Measurements from ENCODE around the gene KCNQ1.

KCNQ1 gene

DNA sequence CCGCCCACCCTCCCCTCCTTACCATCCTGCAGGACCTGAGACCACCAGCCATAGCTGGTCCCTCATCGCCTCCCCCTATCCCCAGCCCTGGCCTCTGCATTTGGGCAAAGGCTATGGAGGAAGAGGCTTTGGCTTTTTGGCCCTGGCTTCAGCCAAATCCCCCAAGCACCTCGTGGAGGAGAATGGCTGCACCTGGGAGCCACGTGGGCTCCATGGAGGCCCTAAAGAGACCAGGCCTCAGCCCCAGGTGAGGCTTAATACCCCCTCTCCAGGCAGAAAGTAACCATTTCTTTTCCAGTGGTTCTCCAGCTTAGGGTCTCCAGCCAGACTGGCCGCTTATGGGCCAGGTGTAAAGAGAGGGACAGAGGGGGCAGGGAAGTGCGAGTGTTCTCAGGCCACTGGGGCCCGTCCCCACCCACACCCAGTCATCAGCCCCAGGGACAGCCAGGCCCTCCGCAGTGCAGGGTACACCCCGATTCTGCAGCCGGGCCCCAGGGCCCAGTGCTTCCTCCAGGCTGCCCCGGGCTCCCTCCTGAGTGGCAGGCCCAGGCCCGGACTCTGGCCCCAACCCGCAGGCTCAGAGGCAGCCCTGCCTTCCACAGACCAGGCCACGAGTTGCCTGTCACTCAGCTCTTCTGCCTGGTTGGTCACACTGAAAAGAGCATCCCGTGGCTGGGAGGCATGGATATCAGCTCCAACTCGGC lies 414.3 kb downstream of the KCNQ1 start:
- no peak for DNase-seq

DNA sequence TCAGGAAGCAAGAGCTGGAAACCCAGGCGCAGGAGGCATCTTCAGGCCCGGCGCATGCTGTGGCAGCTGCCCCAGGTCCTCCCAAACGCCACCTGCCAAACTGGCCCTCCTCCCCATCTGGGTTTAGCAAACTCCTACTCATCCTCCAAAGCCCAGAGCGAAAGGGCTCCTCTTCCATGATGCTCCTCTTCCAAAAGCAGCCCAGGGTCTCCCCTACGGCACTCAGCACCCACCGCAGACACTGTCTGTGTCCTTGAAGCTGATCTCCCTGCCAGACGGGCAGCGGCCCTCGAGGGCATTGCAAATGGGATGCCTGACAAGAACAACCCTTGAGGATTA lies 414.9 kb downstream of the KCNQ1 start:
- DNase-seq = no peak

DNA sequence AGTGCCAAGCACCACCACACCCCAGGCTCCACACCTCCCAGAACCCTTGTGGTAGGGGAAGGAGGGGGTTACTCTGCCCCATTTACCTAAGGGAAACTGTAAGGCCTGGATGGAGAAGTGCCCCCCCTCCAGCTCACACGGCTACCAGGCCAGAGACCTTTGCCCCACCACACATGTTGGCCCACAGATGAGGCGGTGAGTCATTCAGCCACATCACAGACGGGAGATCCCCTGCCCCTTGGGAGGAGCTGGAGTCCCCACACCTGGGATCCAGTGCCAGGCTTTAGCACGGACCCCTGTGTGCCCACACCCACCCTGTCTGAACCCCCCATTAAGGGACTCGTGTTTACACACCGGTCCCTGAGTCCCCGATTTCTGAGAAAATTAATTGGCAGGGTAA lies 415.8 kb downstream of the KCNQ1 start:
- no peak for DNase-seq

DNA sequence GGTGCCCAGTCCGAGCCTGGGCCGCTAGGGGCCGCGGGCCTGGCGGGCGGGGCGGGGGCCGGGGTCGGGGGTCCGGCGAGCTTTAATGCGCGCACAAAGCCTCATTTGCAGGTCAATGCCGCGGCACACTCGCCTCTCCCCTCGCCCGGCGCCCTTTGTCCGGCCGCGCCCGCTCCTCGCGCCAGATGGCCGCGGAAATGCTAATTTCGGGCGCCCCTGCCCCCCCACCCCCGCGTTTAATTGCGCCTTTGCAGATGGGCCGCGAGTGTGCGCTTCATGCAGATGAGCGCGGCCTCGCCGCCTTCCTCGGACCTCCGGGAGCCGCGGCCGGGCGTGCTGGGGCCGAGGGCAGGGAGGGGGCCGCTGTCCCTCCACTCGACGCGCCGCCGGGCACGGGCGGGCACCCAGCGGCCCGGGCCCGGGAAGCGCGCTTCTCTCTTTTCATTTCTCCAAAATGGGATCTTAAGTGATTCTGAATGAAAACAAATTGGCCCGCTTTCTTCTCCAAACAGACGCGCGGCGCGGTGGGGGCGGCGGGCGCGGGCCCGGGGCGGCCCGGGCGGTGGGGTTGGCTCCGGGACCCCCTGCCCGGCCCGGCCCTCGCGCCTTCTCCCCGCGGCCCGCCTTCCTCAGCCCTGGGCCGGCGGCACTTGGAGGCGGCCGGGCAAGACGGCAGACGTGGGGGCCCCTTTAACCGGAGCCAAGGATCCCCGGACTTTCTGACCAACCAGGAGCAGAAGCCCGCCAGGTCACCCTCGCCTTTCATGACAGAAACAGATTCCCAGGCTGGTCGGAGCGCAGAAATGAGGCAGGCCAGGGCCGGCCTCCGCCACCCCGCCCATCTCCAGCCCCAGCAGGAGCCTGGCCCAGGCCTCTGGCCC lies 417.8 kb downstream of the KCNQ1 start:
- no peak for DNase-seq

DNA sequence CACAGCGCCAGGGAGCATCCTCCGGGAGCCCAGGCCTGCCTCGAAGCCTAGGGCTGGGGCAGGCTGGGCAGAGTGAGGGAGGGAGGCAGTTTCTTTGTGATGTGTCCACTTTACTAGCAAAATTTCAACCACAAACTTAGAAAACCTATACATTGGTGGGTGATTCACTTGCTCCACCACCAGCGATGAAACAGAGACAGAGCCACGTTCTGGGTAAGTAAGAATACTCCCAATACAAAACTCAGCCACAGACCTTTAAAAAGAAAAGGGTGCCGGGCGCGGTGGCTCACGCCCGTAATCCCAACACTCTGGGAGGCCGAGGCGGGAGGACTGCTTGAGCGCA lies 418.4 kb downstream of the KCNQ1 start:
- DNase-seq = no peak

DNA sequence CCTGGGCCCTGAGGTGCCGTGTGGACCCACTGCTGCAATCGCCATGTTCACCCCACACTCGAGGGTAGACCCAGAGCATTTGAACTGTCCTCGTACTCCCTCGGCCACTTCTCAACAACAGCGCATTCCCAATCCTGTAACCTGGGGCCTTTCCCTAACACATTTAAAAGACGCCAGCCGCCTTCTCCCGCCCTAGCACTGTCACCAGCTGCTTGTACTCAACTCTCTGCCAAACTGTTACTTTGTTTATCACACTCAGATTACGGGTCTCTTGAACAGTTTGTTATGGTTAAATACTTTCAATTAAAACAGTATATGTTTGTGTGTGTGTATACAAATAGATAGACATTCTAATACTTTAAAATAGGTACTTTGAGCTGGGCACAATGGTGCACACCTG lies 420.1 kb downstream of the KCNQ1 start:
- DNase-seq = no peak

DNA sequence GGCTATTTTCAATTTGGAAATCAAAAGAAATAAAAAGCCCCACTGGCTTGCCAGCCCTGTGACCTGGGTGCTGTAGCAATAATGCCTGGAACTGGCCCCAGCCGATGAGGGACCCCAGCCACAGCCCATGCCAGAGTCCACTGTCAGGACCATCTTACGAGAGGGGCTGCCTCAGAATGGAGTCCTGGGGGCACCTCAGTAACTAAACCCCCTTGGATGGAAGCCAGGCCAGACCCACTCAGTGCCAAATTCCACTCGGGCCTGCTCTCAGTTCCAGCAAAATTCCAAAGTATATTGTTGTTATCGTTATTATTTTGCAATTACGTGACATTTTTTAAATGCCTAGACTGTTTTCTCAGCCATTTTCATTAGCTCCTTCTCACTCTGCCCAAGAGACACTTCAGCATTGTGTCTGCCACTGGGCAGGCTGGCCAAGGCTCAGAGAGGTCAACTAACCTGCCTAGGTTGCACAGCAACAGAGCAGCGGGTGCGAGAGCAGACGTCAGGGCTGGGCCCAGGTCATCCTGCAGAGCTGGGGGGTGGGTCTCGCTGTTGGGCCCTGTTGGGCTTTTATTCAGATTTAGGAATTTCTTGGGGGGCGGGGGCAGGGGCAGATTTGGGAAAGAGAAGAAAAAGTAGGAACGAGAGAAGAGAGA lies 421.2 kb downstream of the KCNQ1 start:
- no peak for DNase-seq

DNA sequence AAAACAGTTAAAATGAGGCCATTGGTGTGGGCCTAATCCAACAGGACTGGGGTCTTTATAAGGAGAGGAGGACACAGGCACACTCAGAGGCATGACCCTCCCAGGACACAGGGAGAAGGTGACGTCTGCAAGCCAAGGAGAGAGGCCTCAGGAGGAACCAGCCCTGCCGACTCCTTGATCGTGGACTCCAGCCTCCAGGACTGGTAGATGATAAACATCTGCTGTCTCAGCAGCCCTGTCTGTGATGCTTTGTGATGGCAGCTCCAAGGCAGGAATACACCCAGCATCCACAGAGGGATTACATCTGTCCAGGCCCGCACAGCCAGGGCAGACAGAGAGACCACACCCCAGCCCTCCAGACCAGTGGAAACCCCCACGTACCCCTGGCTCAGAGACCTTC lies 422.3 kb downstream of the KCNQ1 start:
- DNase-seq = no peak

DNA sequence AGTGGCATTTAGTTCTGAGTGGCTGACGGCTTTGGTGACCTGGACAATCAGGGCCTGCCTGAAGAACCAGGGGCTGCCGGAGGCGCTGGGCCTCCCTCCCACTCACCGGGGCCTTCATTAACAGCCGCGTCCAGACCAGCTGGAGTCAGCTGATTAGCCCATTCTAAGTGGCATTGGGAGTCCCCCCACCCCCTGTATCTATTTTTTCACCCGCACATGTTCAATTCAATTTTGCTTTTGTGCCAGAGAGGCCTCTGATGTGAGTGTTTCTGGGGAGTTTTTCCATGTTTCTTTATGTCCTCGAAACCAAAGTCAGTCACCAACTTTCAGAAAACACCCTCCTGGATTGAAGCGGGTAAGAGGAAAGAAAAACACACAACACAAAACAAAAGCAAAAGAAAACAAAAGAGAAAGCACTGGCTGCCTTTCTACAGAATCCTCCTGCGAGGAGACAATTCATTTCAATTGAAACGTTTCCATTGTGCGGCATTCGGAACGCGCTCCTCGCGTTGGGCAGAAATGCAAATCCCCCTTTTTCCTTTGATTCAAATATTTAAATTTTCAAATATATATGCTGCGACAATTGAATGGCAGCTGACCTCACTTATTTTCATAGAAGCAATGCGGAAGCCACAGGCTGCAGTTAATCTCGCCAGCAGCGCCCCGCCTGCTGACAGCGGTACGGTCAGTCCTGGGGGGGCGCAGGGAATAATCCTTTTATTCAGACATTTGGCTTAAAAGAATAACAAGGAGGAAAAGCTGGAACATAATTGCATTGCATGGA lies 423.1 kb downstream of the KCNQ1 start:
- DNase-seq = no peak

DNA sequence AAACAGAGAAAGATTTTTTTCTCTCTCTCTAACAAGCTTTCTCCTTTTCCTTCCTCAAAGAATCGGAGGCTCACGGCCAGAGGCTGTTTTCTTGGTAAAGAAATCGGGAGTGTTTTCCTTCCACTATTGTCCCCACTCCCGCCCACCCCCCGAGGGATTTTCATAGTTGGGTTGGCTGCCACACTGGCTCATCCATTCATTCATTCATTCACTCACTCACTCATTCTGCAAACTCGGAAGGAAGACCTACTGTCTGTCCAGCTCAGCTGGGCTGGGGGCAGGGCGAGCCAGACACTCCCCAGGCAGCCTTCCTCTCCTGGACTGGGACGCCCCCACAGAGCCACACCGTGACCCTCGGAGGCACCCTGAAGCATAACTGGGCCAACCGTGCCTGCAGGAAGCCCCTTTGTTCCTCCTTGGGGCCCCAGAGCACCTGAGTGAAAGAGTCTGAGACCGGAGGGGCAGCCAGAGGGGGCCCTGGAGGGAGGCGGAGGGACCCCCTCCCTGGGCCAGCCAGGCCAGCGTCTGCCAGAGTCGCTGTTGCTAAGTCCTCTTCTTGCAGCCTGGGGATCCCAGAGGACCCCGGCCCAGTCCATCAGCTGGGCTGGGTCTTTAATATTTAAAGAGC lies 423.8 kb downstream of the KCNQ1 start:
- no peak for DNase-seq

DNA sequence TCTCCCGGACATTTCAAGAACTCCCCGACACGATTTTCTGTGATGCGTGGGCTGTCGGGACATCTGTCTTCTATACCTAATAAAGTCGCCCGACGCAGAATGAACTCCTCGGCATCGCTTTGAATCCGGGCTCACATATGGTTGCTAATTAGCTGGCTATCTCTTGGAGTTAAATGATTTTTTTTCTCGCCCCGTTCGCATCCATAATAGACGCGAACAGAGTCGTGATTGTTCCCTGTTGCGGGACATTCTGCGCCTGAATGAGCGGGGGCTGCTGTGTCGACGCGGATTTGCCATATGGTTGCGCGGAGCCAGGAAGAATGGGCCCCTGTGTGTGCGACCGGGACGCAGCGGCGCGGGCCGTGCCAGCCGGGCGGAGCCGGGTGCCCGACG lies 424.3 kb downstream of the KCNQ1 start:
- DNase-seq = no peak

DNA sequence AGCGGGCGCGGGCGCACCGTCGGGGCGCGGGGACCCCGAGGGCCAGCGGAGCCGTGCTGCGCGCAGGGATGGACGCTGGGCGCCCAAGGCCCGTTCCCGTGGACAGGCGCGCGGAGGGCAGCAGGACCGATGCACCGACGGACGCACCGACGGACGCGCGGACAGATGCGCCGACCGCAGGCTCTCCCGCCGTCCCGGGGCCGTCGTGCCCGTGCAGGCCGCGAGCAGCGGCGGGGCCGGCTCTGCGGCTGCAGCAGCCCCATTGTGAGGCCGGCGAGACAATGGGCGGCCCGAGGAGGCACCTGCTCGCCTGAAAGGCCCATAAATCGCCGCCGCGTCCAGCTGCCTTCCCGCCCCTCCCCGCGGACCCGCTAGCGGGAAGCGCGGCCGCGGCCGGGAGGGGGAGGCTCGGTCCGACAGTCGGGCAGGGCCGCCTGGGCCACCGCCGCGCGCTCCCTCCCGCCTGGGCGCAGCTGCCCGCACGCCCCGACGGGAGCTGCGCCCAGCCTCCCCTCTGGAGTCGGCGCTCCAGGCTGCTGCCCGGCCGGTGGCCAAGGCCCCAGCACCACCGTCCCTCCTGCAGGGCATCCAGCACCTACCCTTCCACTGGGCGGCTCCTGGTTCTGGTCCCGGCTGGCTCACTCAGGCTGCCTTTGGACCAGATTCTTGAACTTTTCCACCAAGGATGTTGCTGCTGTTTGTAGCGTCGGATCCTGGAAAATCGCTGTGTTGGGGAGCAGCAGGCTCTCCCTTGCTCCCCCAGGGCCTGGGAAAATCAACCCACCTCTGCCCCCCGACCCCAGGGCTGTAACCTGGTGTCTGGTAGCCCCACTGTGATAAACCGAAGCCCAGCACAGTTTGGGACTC lies 425.0 kb downstream of the KCNQ1 start:
- no peak for DNase-seq

DNA sequence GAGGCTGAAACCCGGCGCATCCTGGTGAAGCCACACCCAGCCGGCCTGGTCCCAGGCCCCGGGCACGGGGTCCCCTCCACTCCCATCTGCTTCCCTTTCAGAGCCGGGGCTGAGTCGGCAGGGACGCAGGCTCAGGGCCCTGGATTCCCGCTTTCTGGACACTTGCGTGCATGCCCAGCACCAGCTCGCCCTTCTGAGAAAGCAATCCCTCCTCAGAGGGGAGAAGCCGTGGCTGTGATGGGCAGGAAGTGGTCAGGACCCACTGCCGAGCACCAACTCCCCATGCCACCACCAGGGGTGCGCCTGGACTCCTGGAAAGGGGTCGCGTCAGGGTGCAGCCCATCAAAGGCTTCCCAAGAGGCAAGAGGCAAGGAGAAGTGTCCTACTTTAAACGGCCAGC lies 425.7 kb downstream of the KCNQ1 start:
- DNase-seq = no peak

DNA sequence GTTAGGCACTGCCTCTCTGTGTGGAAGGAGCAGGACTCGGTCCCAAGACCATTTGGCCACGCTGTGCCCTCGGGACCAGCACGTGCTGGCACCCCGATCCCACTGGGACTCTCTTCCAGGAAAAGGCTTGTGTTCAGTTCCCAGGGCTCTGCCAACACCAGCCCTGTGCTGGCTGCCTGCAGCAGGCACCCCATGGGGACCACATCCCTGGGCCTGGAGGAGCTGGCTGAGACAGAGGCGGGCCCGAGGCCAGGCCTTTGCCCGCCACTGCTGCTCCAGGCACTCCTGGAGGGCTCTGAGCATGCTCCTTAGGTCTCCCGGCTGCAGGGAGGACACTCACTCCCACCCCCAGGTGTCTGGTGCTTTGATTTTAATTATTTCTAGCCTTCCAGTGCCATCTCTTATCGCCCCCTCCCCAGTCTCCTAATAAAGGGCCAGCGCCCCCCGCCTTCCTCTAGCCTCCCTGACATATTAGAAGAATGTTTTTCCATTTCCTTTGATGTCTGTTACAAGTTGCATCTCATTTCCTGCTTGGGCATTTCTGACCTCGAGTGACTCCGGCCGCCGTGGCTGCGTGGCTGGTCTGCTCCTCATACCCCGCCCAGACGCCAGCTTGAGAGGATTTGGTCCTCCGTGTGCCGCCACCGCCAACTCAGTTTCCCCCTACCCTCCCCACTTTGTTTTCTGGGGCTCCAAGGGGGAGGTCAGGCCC lies 426.3 kb downstream of the KCNQ1 start:
- DNase-seq = no peak

DNA sequence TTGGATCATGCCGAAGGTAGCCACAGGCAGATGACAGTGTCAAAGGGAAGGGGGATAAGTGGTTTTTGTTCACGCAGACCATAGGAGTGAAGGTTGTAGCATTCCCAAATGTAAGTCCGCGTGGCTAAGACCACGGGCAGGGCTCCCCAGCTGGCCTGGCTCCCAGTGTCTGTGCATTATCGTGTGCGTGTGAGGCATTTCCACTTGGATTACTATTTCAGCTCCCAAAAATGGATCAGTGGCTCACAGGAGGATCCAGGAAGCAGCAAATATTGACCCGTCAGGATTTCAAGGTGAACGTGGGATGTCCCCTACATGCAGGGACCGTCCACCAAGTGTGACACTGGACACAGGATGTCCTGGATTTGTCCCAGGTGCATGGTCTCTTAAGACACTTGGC lies 430.2 kb downstream of the KCNQ1 start:
- no peak for DNase-seq

DNA sequence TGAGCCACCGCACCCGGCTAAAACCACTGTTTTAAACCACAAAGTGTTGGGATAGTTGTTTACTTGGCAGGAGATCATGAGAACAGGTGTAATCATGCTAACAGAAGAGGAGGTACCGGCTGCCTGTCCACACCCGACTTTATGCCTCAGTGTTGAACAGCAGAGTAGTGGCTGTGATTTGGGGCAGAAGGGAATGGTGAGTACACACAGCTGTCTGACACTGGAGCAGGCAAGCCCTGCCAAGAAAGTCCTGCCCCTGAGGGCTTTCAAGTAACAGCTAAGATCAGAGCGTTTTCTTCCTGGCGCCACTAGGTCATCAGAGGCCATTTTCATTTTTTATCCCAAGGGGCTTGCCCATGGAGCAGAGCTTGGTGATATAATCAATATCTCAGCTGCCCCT lies 432.7 kb downstream of the KCNQ1 start:
- DNase-seq = no peak

DNA sequence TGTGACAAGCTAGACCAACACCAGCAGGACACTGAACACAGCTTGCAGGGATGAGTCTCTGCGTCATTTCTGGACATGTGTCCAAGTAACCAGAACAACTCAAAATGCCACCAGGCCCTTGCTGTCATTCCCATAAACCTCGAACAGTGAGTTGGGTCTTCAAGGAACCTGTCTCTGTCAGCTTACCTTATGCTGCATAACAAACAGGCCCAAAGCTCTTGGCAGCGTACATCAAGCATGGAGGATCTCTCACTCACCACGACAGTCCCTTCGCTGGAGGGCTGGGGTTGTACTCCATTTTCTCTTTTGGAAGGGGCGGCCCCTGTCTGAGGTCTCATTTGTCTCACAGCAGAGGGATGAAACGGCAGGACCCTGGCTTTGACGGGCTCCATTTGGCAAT lies 434.0 kb downstream of the KCNQ1 start:
- DNase-seq = no peak

DNA sequence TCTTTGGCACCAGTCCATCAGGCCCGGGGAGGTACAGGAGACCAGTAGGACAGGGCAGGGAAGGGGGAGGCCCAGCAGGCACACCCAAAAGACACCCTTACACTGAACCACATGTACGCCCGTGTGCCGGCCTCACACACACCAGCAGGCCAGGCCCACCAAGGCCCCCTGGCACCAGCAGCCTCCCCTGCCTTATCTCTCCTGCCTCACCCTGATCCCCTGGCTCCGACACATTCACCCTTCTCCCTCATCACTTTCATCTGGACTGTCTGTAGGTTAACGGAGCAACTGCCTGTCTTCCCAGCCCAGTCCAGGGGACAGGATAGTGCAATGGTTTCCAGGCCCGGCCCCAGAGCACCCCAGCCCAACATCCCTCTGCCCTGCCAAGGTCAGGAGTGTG lies 435.8 kb downstream of the KCNQ1 start:
- no peak for DNase-seq

DNA sequence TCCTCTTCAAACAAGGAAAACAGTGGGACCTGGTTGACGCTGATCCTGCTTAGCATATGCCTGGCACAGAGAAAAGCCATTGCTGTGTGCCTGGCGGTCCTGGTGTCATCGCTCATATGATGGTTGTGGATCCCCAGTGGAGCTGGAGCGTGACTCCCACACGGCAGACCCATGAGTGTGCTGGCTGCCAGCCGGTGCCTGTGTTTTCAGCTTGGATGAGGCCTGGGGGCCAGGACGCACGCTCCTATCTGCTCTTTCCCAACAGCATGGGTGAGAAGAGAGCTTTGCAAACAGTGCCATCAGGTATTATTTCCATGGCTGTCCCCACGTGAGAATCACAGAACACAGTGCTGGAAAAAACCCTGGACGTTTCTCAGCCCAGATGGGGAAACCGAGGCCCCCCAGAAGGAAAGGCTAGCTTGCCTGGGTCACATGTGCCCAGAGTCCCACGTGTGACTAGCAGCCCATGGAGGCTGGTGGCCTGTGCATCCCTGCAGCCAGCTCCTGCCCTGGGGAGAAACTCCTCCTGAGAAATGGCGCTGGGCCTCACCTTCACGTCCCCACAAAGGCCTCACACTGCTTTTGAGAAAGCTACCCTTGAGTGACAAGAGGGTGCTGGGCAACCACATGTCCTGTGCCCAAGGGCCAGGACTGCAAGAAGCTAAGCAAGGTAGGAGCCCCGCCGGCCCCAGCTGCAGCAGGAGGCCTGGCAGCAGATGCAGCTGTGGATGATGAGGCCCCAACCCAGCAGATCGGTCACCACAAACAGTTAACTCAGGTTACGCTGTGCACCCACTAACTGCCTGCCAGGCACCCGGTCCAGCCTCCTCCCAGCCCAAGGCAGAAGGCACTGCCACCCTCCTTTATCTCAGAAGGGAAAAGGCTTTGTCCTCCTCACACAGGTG lies 436.5 kb downstream of the KCNQ1 start:
- DNase-seq = no peak

DNA sequence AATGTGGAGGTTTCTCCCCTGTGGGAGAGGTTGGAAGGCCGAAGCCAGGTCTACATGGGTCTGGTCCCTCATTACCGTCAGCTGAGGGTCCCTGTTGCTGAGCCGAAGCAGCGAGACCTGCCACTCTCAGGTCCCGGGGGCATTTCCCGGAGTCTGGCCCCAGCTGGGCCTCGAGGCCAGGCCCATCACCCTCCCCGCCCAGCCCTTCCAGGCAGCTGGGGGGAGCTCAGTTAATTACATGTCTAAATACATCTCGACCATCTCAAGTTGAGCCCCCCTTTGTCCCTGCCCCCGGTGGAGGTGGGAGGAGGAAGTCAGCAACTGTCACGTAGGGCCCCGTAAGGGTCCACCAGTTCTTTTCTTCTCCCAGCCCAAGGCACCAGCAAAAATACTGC lies 437.2 kb downstream of the KCNQ1 start:
- no peak for DNase-seq

Data from left hindlimb (tissue), 1 donor.